ENCODE data around the gene HARS1. TPM values are rescaled to one million over a fixed set of nuclear protein-coding genes. Genes with fewer than 3 reads are reported as not detected.

HARS1 gene
- total RNA-seq, 2 donors from 2014 or later = 33.9 to 45.6 TPM

- Histone ChIP-seq H3K9me3 (no peaks in the 10 kb centered on the region), H3K4me1 (peaks cover 0 to 18% of the 10 kb centered on the region in 2 donors), H3K36me3 (no peaks in the 10 kb centered on the region), H3K27ac (peak overlapping the region; percentile 57 to 72), H3K4me3 (peak overlapping the region; percentile 40 to 60), H3K27me3 (no peaks in the 10 kb centered on the region)
- DNase-seq (ENCODE audit: low spot score) = peak; percentile 68
- TF ChIP-seq CTCF (IDR thresholded peaks at IDR 0.05) = no peak
Measured at GRCh38 chr5:140632366-140633020, 58.7 kb downstream of the HARS1 start.

GRCh38 chr5:140631831-140632365 lies 59.3 kb downstream of the HARS1 start:
- Histone ChIP-seq H3K27me3 (no peaks in the 10 kb centered on the region), H3K4me3 (peak overlapping the region; percentile 40 to 60), H3K9me3 (no peaks in the 10 kb centered on the region), H3K36me3 (no peaks in the 10 kb centered on the region), H3K4me1 (peaks cover 0 to 18% of the 10 kb centered on the region in 2 donors), H3K27ac (peak overlapping the region; percentile 57 to 72)
- no peak for TF ChIP-seq CTCF (IDR thresholded peaks at IDR 0.05)
- no peak for DNase-seq (ENCODE audit: low spot score)

GRCh38 chr5:140631036-140631417 lies 60.1 kb downstream of the HARS1 start:
- no peaks in the 10 kb centered on the region for H3K36me3 ChIP-seq
- no peak for DNase-seq (ENCODE audit: low spot score)
- H3K9me3 ChIP-seq = no peaks in the 10 kb centered on the region
- H3K4me1 ChIP-seq = peaks cover 0 to 18% of the 10 kb centered on the region in 2 donors
- peak overlapping the region; percentile 40 to 60 for H3K4me3 ChIP-seq
- H3K27me3 ChIP-seq = no peaks in the 10 kb centered on the region
- H3K27ac ChIP-seq = no peak overlapping the region
- no peak for TF ChIP-seq CTCF (IDR thresholded peaks at IDR 0.05)

- no peaks in the 10 kb centered on the region for H3K36me3 ChIP-seq
- H3K9me3 ChIP-seq = no peaks in the 10 kb centered on the region
- peak overlapping the region in 1 of 2 donors; percentile 60 for H3K4me3 ChIP-seq
- no peak for TF ChIP-seq CTCF (IDR thresholded peaks at IDR 0.05)
- H3K27me3 ChIP-seq = no peaks in the 10 kb centered on the region
- no peak overlapping the region for H3K27ac ChIP-seq
- H3K4me1 ChIP-seq = peaks cover 0 to 18% of the 10 kb centered on the region in 2 donors
- DNase-seq (ENCODE audit: low spot score) = no peak
Measured at GRCh38 chr5:140630292-140631035, 60.7 kb downstream of the HARS1 start.

GRCh38 chr5:140628711-140629110 lies 62.5 kb downstream of the HARS1 start:
- Histone ChIP-seq H3K36me3 (no peaks in the 10 kb centered on the region), H3K4me3 (no peak overlapping the region), H3K27ac (no peak overlapping the region), H3K9me3 (no peaks in the 10 kb centered on the region), H3K4me1 (peaks cover 0 to 18% of the 10 kb centered on the region in 2 donors), H3K27me3 (no peaks in the 10 kb centered on the region)
- TF ChIP-seq CTCF (IDR thresholded peaks at IDR 0.05) = no peak
- DNase-seq (ENCODE audit: low spot score) = no peak
